HG02943 (cell line): ENCODE measurements around the gene MOSPD2.

Experiments used
- ATAC-seq: cut with Tn5 transposase; IDR thresholded peaks from one replicate; pipeline ENCODE4 v1.9.1; 2021; ENCODE audit warnings: mild to moderate bottlenecking, low read depth, moderate library complexity; ENCODE audit not compliant: unreplicated experiment

Gene MOSPD2

GRCh38 chrX:14903891-14904290 lies 30.7 kb downstream of the MOSPD2 start:
- no peak for ATAC-seq

GRCh38 chrX:14913241-14913640 lies 40.0 kb downstream of the MOSPD2 start:
- no peak for ATAC-seq

GRCh38 chrX:14915596-14915995 lies 42.4 kb downstream of the MOSPD2 start:
- ATAC-seq, result no peak

- ATAC-seq, result no peak
Measured at GRCh38 chrX:14916017-14916674, 42.9 kb downstream of the MOSPD2 start.

GRCh38 chrX:14919407-14919806 lies 46.2 kb downstream of the MOSPD2 start:
- no peak for ATAC-seq

GRCh38 chrX:14920196-14920595 lies 47.0 kb downstream of the MOSPD2 start:
- no peak for ATAC-seq

GRCh38 chrX:14922437-14922836 lies 49.2 kb downstream of the MOSPD2 start:
- ATAC-seq, result no peak

- no peak for ATAC-seq
Measured at GRCh38 chrX:14923761-14924160, 50.5 kb downstream of the MOSPD2 start.

- no peak for ATAC-seq
Measured at GRCh38 chrX:14926471-14926870, 53.2 kb downstream of the MOSPD2 start.

GRCh38 chrX:14927401-14927800 lies 54.2 kb downstream of the MOSPD2 start:
- ATAC-seq, result no peak

- no peak for ATAC-seq
Measured at GRCh38 chrX:14930663-14931062, 57.4 kb downstream of the MOSPD2 start.

GRCh38 chrX:14932136-14932535 lies 58.9 kb downstream of the MOSPD2 start:
- no peak for ATAC-seq

- no peak for ATAC-seq
Measured at GRCh38 chrX:14934423-14934822, 61.2 kb downstream of the MOSPD2 start.

GRCh38 chrX:14936561-14936960 lies 63.3 kb downstream of the MOSPD2 start:
- no peak for ATAC-seq

- ATAC-seq, result no peak
Measured at GRCh38 chrX:14939644-14940043, 66.4 kb downstream of the MOSPD2 start.

GRCh38 chrX:14941301-14941700 lies 68.1 kb downstream of the MOSPD2 start:
- no peak for ATAC-seq

GRCh38 chrX:14942341-14942740 lies 69.1 kb downstream of the MOSPD2 start:
- ATAC-seq, result no peak

- ATAC-seq, result no peak
Measured at GRCh38 chrX:14943962-14944361, 70.7 kb downstream of the MOSPD2 start.

GRCh38 chrX:14946606-14947155 lies 73.5 kb downstream of the MOSPD2 start:
- ATAC-seq, result no peak

GRCh38 chrX:14948691-14949090 lies 75.5 kb downstream of the MOSPD2 start:
- no peak for ATAC-seq

GRCh38 chrX:14956813-14957582 lies 83.8 kb downstream of the MOSPD2 start:
- no peak for ATAC-seq
